Renal pelvis (tissue), 4 donors: Measurements from ENCODE around the gene P2RY6. TPM values are rescaled to one million over a fixed set of nuclear protein-coding genes. Genes with fewer than 3 reads are reported as not detected.

ENCODE experiments used
- DNase-seq: peaks from one replicate; pipeline ENCODE4 v3.0.0-alpha.2; 2013
- polyA plus RNA-seq, 3 donors: library from polyadenylated mRNA; unstranded; fragments of 120-200 nt; gene quantifications; one replicate each; pipeline ENCODE4 v1.2.1, GENCODE V29; 2013; ENCODE audit not compliant: insufficient read length in 3 of 3

The P2RY6 gene
- polyA plus RNA-seq, 3 donors: 1.2 to 2.0 (median 1.9) TPM

GRCh38 chr11:73331138-73331916 lies 59.2 kb downstream of the P2RY6 start:
- peak; percentile 89 for DNase-seq

GRCh38 chr11:73333173-73333572 lies 61.0 kb downstream of the P2RY6 start:
- no peak for DNase-seq

GRCh38 chr11:73333640-73334383 lies 61.7 kb downstream of the P2RY6 start:
- no peak for DNase-seq

- DNase-seq: peak; percentile 35
These were observed 62.5 kb downstream of the P2RY6 start for GRCh38 chr11:73334384-73335203.

GRCh38 chr11:73335204-73335923 lies 63.2 kb downstream of the P2RY6 start:
- peak; percentile 90 for DNase-seq

GRCh38 chr11:73337846-73338245 lies 65.7 kb downstream of the P2RY6 start:
- no peak for DNase-seq

GRCh38 chr11:73338279-73338678 lies 66.1 kb downstream of the P2RY6 start:
- DNase-seq: no peak

GRCh38 chr11:73340164-73340563 lies 68.0 kb downstream of the P2RY6 start:
- no peak for DNase-seq

- DNase-seq: no peak
These were observed 70.5 kb downstream of the P2RY6 start for GRCh38 chr11:73342633-73343032.

- no peak for DNase-seq
These were observed 71.1 kb downstream of the P2RY6 start for GRCh38 chr11:73343076-73343873.

GRCh38 chr11:73344191-73344607 lies 72.1 kb downstream of the P2RY6 start:
- no peak for DNase-seq

- no peak for DNase-seq
These were observed 73.5 kb downstream of the P2RY6 start for GRCh38 chr11:73345481-73346160.

GRCh38 chr11:73346186-73346935 lies 74.2 kb downstream of the P2RY6 start:
- no peak for DNase-seq

- no peak for DNase-seq
These were observed 74.9 kb downstream of the P2RY6 start for GRCh38 chr11:73347067-73347466.

Other genes starting within 250 kb of the P2RY6 start
- gene FCHSD2, start 130.0 kb upstream of the P2RY6 start, polyA plus RNA-seq: 10 to 100 TPM; 34.3 to 38.3 (median 34.6) TPM
- gene P2RY2, start 54.1 kb upstream of the P2RY6 start, polyA plus RNA-seq: under 1 TPM; 0.84 to 0.93 (median 0.93) TPM
- 100 to 1,000 TPM in 2 of 3 donors, 10 to 100 TPM in 1; 91.9 to 121 (median 107) TPM for gene ARHGEF17, start 35.9 kb downstream of the P2RY6 start, polyA plus RNA-seq
- gene RELT, start 104.1 kb downstream of the P2RY6 start, polyA plus RNA-seq: 1 to 10 TPM; 2.9 to 5.3 (median 3.7) TPM